Measurements from ENCODE around the gene MAST4. TPM values are rescaled to one million over a fixed set of nuclear protein-coding genes. Genes with fewer than 3 reads are reported as not detected.

The MAST4 gene
- total RNA-seq, 2 experiments from 2014 or later: 1.3 to 21.9 TPM

DNA sequence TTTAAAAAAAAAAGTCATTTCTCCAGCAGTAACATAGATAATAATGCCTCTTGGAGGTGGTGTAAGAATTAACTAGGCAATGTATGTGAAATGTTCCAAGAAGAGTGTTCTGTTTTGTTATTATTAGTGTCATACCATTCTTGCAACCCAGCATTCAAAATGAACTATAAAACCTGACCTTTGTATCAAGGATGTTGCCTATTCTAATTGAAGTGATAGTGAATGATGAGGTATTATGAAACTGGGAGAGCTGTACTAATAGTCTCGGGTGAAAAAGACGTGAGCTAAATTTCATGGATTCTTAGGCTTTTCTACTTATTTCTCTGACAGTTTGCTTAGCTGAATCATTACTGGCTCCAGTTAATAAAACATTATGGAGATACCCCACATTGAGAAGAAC, 375.8 kb downstream of the MAST4 start:
- Histone ChIP-seq H3K4me3 (ENCODE audit: low read depth, low read length, poor library complexity, severe bottlenecking) (no peak overlapping the region), H3K4me2 (ENCODE audit: low read length) (no peak overlapping the region), H4K20me1 (ENCODE audit: insufficient read depth, low read length) (no peaks in the 10 kb centered on the region), H3K27ac (ENCODE audit: low read depth, low read length, poor library complexity, severe bottlenecking) (no peak overlapping the region), H3K9me3 (ENCODE audit: low read length) (no peaks in the 10 kb centered on the region), H3K36me3 (ENCODE audit: insufficient read depth, low read length) (no peaks in the 10 kb centered on the region), H3K79me2 (ENCODE audit: insufficient read depth, low read depth, low read length) (no peaks in the 10 kb centered on the region), H2AFZ (ENCODE audit: low read length) (no peak overlapping the region), H3K4me1 (ENCODE audit: insufficient read depth, low read length, poor library complexity, severe bottlenecking) (no peaks in the 10 kb centered on the region), H3K9me2 (ENCODE audit: insufficient read depth, low read length) (no peaks in the 10 kb centered on the region)
- ChIA-PET CTCF (ENCODE audit: unreplicated experiment) (no interaction called here), POLR2A (interaction anchor here (0.6 to 0.8 kb wide), 2 partner anchors 9 to 31 kb away, joined by 3 to 4 read pairs; no protein-coding TSS in a partner anchor)
- no peak for DNase-seq (ENCODE audit: low spot score)
- intact Hi-C loops (cut with micrococcal nuclease; ENCODE audit: unreplicated experiment): no loop called here
- no TSS peak for BruUV-seq (replicated peaks)
- no peak for TF ChIP-seq EZH2phosphoT487 (IDR thresholded peaks at IDR 0.05; ENCODE audit: borderline replicate concordance, low read depth, low read length)
- TF ChIP-seq, protein P1, sequence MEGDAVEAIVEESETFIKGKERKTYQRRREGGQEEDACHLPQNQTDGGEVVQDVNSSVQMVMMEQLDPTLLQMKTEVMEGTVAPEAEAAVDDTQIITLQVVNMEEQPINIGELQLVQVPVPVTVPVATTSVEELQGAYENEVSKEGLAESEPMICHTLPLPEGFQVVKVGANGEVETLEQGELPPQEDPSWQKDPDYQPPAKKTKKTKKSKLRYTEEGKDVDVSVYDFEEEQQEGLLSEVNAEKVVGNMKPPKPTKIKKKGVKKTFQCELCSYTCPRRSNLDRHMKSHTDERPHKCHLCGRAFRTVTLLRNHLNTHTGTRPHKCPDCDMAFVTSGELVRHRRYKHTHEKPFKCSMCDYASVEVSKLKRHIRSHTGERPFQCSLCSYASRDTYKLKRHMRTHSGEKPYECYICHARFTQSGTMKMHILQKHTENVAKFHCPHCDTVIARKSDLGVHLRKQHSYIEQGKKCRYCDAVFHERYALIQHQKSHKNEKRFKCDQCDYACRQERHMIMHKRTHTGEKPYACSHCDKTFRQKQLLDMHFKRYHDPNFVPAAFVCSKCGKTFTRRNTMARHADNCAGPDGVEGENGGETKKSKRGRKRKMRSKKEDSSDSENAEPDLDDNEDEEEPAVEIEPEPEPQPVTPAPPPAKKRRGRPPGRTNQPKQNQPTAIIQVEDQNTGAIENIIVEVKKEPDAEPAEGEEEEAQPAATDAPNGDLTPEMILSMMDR (conservative IDR thresholded peaks at IDR 0.05; ENCODE audit: low read length): no peak

DNA sequence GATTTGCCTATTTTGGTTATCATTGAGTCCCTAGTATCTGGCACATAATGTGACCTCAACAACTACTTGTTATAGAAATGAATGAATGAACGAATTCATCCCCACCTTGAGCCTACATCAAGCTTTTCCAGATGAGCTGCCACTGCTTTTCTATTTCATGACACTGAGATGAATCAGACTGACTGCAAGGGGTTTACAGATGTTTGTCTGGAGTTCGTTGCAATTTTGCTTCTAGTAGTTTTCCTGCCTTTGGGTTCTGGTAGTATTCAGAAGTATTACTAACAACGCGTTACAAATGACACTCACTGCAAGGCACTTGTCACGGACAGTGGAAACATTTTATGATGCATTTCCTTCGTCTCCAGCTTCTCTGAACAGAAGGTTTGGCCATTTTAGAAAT, 378.1 kb downstream of the MAST4 start:
- ChIA-PET POLR2A (interaction anchor here (0.6 kb wide), 1 partner anchor 608 kb away, joined by 3 read pairs; no protein-coding TSS in a partner anchor), CTCF (ENCODE audit: unreplicated experiment) (no interaction called here)
- Histone ChIP-seq H3K27ac (ENCODE audit: low read depth, low read length, poor library complexity, severe bottlenecking) (no peak overlapping the region), H3K9me2 (ENCODE audit: insufficient read depth, low read length) (no peaks in the 10 kb centered on the region), H3K36me3 (ENCODE audit: insufficient read depth, low read length) (no peaks in the 10 kb centered on the region), H3K4me2 (ENCODE audit: low read length) (no peak overlapping the region), H2AFZ (ENCODE audit: low read length) (no peak overlapping the region), H3K9me3 (ENCODE audit: low read length) (no peaks in the 10 kb centered on the region), H4K20me1 (ENCODE audit: insufficient read depth, low read length) (no peaks in the 10 kb centered on the region), H3K4me1 (ENCODE audit: insufficient read depth, low read length, poor library complexity, severe bottlenecking) (no peaks in the 10 kb centered on the region), H3K4me3 (ENCODE audit: low read depth, low read length, poor library complexity, severe bottlenecking) (no peak overlapping the region), H3K79me2 (ENCODE audit: insufficient read depth, low read depth, low read length) (no peaks in the 10 kb centered on the region)
- intact Hi-C loops (cut with micrococcal nuclease; ENCODE audit: unreplicated experiment): no loop called here
- TF ChIP-seq EZH2phosphoT487 (IDR thresholded peaks at IDR 0.05; ENCODE audit: borderline replicate concordance, low read depth, low read length): no peak
- TF ChIP-seq, protein P1 (conservative IDR thresholded peaks at IDR 0.05; ENCODE audit: low read length): no peak
- no peak for DNase-seq (ENCODE audit: low spot score)
- BruUV-seq (replicated peaks): no TSS peak

DNA sequence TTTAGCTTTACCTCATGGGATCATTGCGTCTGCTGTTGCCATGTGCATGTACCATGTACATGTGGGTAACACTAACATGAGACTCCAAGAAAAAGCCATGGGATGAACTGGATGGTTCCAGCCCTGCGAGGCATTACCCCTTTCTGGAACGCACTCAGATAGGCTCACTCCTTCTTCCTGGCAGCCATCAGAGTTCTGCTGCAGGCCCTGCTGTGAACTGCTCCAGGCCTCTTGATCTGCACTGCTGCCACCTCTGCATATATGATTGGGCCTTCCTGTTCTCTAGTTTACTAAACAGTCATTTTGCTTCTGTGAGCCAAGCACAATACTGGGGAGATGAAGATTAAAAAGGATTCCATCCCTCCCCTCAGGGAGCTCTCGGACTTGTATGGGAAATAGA, 379.9 kb downstream of the MAST4 start:
- TF ChIP-seq EZH2phosphoT487 (IDR thresholded peaks at IDR 0.05; ENCODE audit: borderline replicate concordance, low read depth, low read length): no peak
- TF ChIP-seq, protein P1 (conservative IDR thresholded peaks at IDR 0.05; ENCODE audit: low read length): no peak
- ChIA-PET CTCF (ENCODE audit: unreplicated experiment) (no interaction called here), POLR2A (no interaction called here)
- no peaks in the 10 kb centered on the region for H3K9me2 ChIP-seq (ENCODE audit: insufficient read depth, low read length)
- no TSS peak for BruUV-seq (replicated peaks)
- no peaks in the 10 kb centered on the region for H4K20me1 ChIP-seq (ENCODE audit: insufficient read depth, low read length)
- no peak overlapping the region for H2AFZ ChIP-seq (ENCODE audit: low read length)
- no peak overlapping the region for H3K4me2 ChIP-seq (ENCODE audit: low read length)
- no peak overlapping the region for H3K4me3 ChIP-seq (ENCODE audit: low read depth, low read length, poor library complexity, severe bottlenecking)
- no peak overlapping the region for H3K27ac ChIP-seq (ENCODE audit: low read depth, low read length, poor library complexity, severe bottlenecking)
- no peaks in the 10 kb centered on the region for H3K79me2 ChIP-seq (ENCODE audit: insufficient read depth, low read depth, low read length)
- no peaks in the 10 kb centered on the region for H3K36me3 ChIP-seq (ENCODE audit: insufficient read depth, low read length)
- H3K4me1 ChIP-seq (ENCODE audit: insufficient read depth, low read length, poor library complexity, severe bottlenecking): no peaks in the 10 kb centered on the region
- no peak for DNase-seq (ENCODE audit: low spot score)
- intact Hi-C loops (cut with micrococcal nuclease; ENCODE audit: unreplicated experiment): no loop called here
- no peaks in the 10 kb centered on the region for H3K9me3 ChIP-seq (ENCODE audit: low read length)
